NCI-H226 (cell line): ENCODE measurements around the gene PTPRD.

Experiments used
- DNase-seq: peaks from one replicate; pipeline ENCODE4 v3.0.0-alpha.2; 2015

PTPRD gene

DNA sequence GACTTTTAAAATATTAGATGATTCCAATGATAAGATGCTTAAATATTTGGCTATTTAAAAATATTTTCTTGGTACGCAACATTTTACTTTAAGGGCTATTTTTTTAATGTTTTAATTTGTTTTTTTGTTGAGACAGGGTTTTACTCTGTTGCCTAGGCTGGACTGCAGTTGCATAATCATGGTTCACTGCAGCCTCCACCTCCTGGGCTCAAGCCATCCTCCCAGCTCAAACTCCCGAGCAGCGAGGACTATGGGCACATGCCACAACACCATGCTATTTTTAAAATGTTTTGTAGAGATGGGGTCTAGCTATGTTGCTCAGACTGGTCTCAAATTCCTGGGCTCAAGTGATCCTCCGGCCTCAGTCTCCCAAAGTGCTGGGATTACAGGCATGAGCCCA, 1963.0 kb downstream of the PTPRD start:
- DNase-seq = no peak

DNA sequence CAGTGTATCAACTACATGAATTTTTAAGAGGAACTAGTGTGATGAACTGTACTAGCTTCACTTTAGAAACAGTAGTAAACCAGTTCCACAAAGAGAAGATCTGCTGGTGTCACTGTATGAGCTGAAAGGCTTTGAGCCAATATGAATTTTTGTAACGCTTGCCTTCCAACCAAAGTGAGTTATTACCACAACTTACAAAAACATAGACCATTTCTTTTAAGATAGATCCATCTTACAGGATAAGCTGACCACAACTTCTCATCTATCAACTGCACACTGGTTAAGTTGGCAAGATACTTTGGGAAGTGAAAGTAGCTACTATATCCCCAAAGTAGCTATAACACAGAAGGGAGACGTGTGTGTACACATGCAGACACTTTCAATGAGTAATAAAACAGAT, 1963.6 kb downstream of the PTPRD start:
- DNase-seq = peak; percentile 62

GRCh38 chr9:8648271-8648845, 1964.4 kb downstream of the PTPRD start:
- DNase-seq = peak; percentile 54

GRCh38 chr9:8647824-8648223, 1965.0 kb downstream of the PTPRD start:
- DNase-seq = no peak

DNA sequence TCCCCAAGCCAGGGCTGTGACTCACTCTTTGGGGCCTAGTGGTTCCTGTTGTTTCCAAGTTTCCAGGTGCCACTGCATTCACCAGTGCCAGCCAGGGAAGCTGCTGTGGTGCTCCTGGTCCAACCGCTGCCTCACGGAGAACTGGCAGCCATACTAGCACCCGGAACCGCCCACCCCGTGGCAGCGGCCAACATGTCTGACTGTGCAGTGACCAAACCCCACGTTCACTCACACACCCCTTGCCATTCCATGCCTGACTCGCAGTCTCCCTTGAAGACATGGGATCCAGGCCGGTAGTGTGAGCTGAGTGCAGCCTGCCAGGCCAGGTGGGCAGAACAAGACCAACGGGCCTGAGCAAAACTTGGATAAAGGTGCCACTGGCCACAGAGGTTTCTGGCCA, 1968.2 kb downstream of the PTPRD start:
- no peak for DNase-seq

DNA sequence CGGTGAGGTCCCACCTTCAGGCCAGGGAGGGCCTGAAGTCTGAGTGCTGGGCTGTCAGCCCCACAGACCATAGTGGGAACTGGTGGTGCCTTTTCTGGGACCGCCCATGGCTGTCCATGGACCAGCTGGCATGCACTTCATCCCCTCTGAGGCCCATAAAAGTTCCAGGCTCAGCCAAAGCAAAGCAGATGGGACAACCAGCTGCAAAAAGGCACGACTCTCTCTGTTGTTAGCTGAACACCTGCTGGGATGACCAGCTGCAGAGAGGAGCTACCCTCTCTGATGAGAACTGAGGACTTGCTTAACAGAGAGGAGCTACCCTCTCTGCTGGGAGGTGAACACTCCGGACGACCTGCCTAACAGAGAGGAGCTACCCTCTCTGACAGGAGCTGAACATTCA, 1968.9 kb downstream of the PTPRD start:
- DNase-seq = no peak

DNA sequence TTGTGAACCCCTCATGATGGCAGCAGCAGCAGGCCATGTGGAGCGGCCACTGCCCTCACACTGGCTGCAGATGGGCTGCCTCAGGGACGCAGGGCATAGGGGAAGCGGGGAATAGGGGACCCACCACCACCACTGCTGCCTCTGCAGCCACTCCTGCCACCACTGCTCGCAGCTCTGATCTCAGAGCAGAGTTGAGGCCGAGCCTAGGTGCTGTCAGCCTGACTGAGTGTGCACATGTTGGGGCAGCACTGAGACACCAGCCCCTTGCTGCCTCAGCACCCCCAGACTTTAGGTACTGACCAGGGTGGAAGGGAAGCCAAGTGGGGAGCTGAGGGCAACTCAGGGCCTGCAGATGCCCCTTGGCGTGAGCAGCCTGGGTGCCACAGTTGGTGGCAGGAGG, 1969.3 kb downstream of the PTPRD start:
- no peak for DNase-seq

DNA sequence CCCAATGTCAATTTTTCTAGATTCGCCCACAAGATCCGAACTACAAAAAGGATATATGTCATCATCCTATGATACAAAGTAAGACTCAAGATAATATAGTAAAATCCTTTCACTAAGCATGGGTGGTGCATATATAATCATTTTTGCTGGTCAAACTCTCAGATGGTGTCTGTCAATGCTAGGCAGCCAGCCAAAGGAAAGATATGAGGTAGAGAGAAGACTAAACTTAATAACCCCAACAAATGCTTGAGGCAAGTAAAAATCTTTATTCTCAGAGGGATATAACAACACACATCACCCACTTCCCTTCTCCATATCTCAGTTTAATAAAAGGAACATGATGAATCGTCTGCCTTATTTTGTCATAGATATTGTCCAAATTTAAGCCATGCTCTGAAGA, 1972.0 kb downstream of the PTPRD start:
- DNase-seq = peak; percentile 31

DNA sequence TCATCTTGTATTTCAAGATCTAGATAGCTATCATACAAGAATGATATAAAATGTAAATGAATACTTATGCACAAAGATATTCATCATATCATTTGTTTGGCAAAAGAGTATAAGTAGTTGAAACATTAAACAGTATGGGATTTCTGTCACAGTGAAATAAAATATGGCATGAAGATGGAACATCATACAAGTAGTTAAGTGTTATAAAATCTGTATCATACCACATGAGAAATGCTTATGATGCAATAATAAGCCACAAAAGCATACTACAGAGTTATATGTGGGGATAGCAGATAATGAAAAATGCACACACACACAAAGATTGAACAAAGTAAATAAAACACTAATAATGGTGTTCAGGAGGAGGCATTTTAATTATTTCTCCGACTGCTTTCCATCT, 1975.2 kb downstream of the PTPRD start:
- DNase-seq = no peak

GRCh38 chr9:8633784-8634183, 1979.0 kb downstream of the PTPRD start:
- peak; percentile 14 for DNase-seq

DNA sequence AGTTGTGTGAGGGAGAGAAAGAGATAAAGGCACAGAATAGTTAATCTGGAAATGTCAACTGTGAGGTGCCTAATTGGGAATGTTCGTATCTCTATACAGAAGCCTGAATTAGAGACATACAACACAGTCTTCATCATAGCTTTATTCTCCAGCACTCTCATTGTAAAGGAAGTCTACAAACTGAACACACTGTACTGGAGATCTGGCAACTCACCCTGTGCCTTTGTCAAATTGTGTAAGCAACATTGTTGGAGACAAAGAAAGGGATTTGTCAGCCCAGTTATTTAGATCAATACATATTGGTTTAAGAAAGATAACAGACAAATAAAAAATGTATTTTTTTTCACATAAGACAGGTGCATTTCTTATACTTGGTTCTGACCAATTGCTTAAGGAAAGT, 1980.3 kb downstream of the PTPRD start:
- no peak for DNase-seq

DNA sequence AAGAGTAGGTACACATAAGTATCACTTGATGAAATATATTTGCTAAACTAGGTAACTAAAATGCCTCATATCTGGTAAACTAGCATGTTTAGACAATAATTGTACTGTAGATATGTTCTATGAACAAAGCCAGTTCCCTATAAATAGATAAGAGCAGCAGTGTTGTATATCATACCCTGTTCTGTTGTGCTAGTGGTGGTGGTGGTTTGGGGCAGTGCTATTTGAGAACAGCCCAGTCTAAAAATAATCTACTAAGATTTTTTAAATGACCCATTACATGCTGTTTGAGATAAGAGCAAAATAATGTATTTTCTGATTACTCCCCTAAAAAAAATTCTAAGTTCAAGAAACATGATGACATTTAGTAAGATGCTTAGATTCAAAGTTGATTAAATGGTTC, 1984.0 kb downstream of the PTPRD start:
- DNase-seq = no peak

DNA sequence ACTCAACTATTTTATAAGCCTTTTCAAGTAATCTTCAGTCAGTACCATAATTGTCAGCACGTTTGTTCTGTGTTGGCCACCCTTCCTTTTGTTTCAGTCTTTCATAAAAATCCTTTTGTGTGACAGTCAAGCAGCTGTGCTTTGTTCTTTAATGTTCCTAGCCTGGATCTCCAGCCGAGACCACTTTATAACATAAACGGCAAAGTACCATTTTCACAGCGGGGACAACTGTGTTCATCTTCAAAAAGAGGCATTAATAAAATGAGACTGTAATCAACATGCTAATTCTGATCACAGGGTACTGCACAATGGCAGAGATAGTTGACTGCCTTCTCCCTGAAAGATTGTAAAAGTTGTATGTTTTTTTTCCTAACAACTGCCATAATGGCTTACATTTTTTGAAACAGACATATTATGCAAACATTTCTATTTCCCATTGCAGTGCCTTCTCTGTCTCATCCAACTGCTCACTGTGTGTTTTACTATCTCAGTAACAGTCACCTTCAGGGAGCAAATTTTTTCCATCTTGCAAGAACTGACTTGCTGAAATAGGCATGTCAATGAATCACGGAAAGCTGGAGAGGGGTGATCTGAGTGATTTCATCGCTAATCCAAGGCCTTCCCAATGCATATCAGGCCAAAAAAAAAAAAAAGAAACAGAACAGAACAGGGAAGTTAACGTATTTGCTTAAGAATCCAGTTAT, 1984.7 kb downstream of the PTPRD start:
- DNase-seq = no peak

DNA sequence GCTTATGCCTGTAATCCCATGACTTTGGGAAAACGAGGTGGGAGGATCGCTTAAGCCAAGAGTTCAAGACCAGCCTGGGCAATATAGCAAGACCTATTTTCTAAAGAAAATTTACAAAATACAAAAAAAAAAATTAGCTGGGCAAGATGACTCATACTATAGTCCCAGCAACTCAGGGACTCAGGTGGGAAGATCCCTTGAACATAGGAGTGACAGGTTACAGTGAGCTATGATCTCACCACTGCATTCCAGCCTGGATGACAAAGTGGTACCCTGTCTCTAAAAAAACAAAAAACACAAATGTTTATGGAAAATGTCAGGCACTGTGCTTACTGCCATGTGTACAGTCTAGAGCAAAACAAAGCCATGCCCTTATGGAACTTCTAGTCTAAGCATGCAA, 1989.9 kb downstream of the PTPRD start:
- DNase-seq = no peak

DNA sequence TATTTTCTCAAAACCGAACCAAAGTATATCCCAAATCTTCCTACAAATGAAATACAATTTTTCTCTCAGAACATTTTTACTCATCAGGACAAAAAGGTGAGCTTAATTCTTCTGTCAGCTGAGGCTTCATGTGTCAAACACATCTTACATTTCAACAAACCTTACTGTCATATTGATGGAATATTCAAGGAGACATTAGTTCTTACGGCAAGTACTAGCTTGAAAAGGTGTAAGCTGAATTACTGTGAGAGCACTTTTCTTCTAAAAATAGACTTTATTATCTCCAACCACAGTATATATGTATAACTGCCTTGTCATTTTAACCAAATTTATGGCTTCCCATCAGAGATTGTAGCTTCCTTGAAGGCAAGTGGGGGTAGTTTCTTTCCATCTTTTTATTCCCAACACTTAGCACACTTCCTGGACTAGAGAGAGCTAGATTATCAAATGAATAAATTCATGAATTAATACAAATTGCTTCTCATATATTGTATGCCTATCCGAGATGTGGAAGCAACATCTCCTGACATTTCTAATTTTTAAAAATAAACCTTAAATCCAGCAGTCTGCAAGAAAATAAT, 1990.5 kb downstream of the PTPRD start:
- DNase-seq = no peak

GRCh38 chr9:8621416-8621815, 1991.4 kb downstream of the PTPRD start:
- no peak for DNase-seq

DNA sequence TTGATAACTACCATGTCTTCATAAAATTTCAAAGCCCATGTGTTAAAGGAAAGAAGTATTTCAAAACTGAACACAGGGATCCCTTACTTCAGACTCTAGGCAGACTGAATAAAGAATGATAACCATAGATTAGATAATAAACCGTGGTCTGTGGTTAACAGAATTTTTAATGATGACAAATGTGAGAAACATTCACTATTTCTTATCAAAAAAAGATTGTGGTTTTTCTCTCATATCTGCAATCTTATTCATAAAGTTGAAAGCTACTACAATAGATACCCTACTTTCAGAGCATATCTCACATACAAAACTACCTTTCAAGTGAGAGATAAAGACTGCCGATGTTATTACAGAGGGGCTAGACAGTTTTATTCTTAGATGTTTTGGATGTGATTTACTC, 1996.4 kb downstream of the PTPRD start:
- DNase-seq = peak; percentile 62

DNA sequence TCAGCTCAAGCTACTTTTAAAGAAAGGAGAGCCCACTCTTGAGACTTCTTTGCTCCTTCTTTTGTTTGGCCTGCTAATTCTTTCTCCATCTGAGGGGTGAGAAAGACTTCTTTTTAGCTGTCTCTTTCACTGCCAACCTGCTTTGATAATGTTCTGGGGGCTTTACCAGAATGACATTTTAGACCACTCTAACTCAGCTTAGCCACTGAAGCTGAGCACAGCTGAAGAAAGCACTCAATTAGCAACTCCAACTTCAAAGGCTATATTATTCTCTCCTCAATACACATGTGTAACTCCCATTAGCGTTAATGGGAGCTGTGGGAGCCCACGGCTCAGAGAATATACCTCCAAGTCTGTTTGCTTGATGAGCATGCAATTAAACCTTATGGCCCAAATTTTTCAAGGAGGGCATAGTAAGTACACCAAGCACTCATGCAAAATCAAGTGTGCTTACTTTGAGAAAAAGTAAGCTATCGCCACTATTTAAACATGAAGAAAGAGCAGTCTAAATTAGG, 1997.8 kb downstream of the PTPRD start:
- no peak for DNase-seq

- DNase-seq = peak; percentile 68
Observed at GRCh38 chr9:8613346-8613825, 1999.4 kb downstream of the PTPRD start.

- no peak for DNase-seq
Observed at GRCh38 chr9:8611153-8611552, 2001.6 kb downstream of the PTPRD start.

GRCh38 chr9:8610256-8610655, 2002.5 kb downstream of the PTPRD start:
- DNase-seq = no peak

DNA sequence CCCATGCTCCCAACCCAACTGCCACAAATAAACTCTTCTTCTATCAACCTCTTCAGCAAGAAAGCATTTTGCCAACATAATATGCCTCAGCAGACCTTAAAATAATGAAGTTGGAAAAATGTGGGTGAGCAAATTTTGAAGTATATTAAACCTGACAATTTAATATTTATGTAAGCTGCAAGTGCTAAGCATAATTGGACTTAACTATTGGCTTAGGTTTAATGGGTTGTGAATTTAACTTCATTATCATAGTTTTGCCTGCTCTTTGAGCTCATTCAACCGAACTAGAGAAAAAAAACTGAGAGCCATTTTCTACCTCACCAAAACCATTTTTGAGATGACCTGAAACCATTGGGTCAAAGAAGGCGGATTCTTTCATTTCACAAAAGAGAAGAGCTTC, 2007.7 kb downstream of the PTPRD start:
- DNase-seq = no peak

DNA sequence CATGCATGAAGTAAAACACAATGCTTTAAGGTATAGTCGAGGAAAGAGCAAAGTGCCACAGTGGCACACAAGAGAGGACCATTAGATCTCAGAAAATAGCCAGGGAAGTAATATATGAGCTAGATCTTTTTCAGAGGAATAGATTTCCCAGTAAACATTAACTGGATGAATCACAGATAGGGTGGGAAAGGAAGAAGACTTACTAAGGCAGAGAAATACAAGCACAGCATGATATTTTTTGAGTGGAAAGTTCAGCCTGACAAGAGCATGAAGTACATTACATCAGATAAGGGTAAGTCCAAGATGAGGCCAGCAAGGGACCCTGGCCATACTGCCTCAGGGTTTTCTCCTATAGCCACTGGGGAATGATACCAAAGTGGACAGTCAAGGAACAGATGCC, 2008.6 kb downstream of the PTPRD start:
- DNase-seq = no peak

DNA sequence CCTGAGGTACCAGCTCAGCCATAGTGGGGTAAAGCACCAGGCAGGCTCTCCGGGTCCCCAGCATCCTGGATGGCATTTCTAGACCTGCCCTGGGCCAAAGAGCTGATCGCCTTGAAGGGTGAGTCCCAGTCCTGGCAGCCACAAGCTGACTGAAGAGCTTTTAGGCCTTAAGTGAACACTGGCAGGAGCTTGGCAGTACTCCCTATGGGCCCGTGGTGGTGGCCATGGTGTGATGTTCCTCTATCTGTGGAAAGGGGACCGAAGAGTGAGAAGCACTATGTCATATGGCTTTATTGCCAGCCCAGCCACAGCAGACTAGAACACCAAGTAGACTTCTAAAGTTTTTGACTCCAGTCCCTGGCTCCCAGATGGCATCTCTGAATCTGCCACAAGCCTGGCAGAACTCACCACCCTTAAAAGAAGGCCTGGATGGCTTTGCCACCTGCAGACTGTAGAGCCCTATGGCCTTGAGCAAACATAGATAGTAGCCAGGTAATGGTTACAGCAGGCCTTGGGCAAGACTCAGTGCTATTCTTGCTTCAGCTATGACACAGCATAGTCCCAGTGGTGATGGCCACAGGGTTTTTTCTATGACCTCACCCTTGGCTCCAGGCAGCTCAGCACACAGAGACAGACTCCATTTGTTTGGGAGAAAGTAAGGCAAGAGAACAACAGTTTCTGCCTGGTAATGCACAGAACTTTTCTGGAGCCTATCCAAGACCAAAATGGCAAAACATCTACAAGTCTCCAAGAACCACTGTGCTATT, 2011.7 kb downstream of the PTPRD start:
- DNase-seq = no peak
